Natural killer cell (primary cell): Measurements from ENCODE around the gene SOX15. TPM values are rescaled to one million over a fixed set of nuclear protein-coding genes. Genes with fewer than 3 reads are reported as not detected.

Experiments used
- ATAC-seq, 3 donors: fragments of 150-1000 bp in 2 of 3; fragments of 200-7000 bp in 1 of 3; cut with Tn5 transposase; 1 replicate in 1 of 3; 2 replicates in 2 of 3; pipeline ENCODE4 v1.10.0; 2021; ENCODE audit warnings: mild to moderate bottlenecking in 2 of 3, moderate library complexity in 2 of 3
- DNase-seq, 2 donors: peaks; one replicate each; pipeline versions ENCODE4 v3.0.0 to v3.0.0-alpha.2; 2013 to 2021; ENCODE audit warnings: mixed read lengths in 1 of 2
- H3K27ac ChIP-seq: one replicate; pipeline ENCODE4 v1.5.1; 2013; ENCODE audit warnings: mild to moderate bottlenecking, low read length
- H3K27me3 ChIP-seq: one replicate; pipeline ENCODE4 v1.6.1; 2013; ENCODE audit warnings: low read length; ENCODE audit not compliant: control insufficient read depth, insufficient read depth
- H3K36me3 ChIP-seq: one replicate; pipeline ENCODE4 v1.6.1; 2013; ENCODE audit warnings: low read length; ENCODE audit not compliant: control insufficient read depth, insufficient read depth
- H3K4me1 ChIP-seq: one replicate; pipeline ENCODE4 v1.6.1; 2013; ENCODE audit warnings: low read length; ENCODE audit not compliant: control insufficient read depth, insufficient read depth
- H3K4me3 ChIP-seq: one replicate; pipeline ENCODE4 v1.5.1; 2013; ENCODE audit warnings: low read length
- H3K9me3 ChIP-seq: one replicate; pipeline ENCODE4 v1.6.1; 2013; ENCODE audit warnings: low read length; ENCODE audit not compliant: control insufficient read depth, insufficient read depth
- H3K27ac Mint-ChIP-seq, 2 donors: one replicate each; pipeline ENCODE4 v1.8.0; 2022; ENCODE audit warnings: mild to moderate bottlenecking in 2 of 2, mixed read lengths in 2 of 2, moderate library complexity in 1 of 2
- H3K27me3 Mint-ChIP-seq, 2 donors: one replicate each; pipeline ENCODE4 v1.8.0; 2022; ENCODE audit warnings: low read depth in 2 of 2, mixed read lengths in 2 of 2
- H3K36me3 Mint-ChIP-seq: one replicate; pipeline ENCODE4 v1.8.0; 2022; ENCODE audit warnings: mixed read lengths
- H3K4me1 Mint-ChIP-seq, 2 donors: one replicate each; pipeline ENCODE4 v1.8.0; 2022; ENCODE audit warnings: mixed read lengths in 2 of 2
- H3K4me3 Mint-ChIP-seq: one replicate; pipeline ENCODE4 v1.8.0; 2022; ENCODE audit warnings: mild to moderate bottlenecking, moderate library complexity, mixed read lengths
- H3K9me3 Mint-ChIP-seq, 2 donors: one replicate each; pipeline ENCODE4 v1.8.0; 2022; ENCODE audit warnings: mixed read lengths in 2 of 2
- WGBS: methylation state at CpG from one replicate; pipeline ENCODE4 v1.1.7; 2013; ENCODE audit warnings: missing lambda C conversion rate; ENCODE audit not compliant: insufficient coverage; 5-methylcytosine and 5-hydroxymethylcytosine counted together
- intact Hi-C: fragments of 100-400 bp; cut with micrococcal nuclease; formaldehyde crosslinking; loops from one replicate; pipeline ENCODE4 v1.14.2; 2022
- total RNA-seq, 4 donors: library from RNA; stranded (reverse); fragments of 120-200 nt in 1 of 4; gene quantifications; one replicate each; pipeline versions ENCODE4 v1.2.3 to v1.2.4, GENCODE V29; 2013 to 2022
- TF ChIP-seq, protein P1 (sequence below): fragments of 200-600 bp; IDR thresholded peaks from one replicate; pipeline ENCODE4 v1.8.0; 2022; ENCODE audit warnings: antibody characterized with exemption

Gene SOX15
- total RNA-seq, 3 donors from 2014 or later (not counting 1 experiment from before 2014, with no cell fraction given), result 0.27 TPM; not detected in 2

DNA sequence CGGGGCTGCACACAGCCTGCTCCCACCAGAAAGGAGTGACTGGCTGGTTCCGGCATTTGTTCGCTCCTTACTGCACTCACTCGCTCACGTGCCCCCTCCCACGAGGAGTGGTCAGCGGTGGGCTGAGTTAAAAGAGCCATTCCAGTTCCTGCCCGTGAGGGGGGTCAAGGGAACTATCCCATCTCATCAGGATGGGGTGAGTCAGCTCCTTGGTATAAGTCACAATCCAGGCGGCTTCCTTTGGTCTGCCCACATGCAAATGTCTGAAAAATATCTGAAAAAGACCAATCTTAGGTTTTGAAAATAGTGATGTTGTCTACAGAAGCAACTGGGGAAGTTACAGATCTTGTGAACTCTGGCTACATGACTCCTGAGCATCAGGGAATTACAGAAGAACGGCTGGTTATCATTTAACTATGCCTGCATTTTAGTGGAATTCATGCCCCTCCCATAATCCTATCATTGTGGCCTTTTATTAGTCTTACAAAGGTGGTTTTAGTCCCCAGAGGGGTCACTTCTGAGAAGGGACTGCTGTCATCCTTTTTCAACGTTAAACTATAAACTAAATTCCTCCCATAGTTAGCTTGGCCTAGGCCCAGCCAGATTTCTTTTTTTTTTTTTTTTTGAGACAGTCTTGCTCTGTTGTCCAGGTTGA, 50.9 kb downstream of the SOX15 start:
- Mint-ChIP-seq H3K4me1 (no peaks in the 10 kb centered on the region), H3K27ac (no peak overlapping the region), H3K36me3 (no peaks in the 10 kb centered on the region), H3K9me3 (no peaks in the 10 kb centered on the region), H3K4me3 (no peak overlapping the region), H3K27me3 (no peaks in the 10 kb centered on the region)
- ATAC-seq, result no peak
- Histone ChIP-seq H3K27me3 (no peaks in the 10 kb centered on the region), H3K36me3 (no peaks in the 10 kb centered on the region), H3K4me3 (no peak overlapping the region), H3K4me1 (no peaks in the 10 kb centered on the region), H3K9me3 (peaks cover 7% of the 10 kb centered on the region), H3K27ac (no peak overlapping the region)
- 83% methylated on average over 11 of the region's 11 CpGs for WGBS
- intact Hi-C loops, result no loop called here
- TF ChIP-seq, protein P1, sequence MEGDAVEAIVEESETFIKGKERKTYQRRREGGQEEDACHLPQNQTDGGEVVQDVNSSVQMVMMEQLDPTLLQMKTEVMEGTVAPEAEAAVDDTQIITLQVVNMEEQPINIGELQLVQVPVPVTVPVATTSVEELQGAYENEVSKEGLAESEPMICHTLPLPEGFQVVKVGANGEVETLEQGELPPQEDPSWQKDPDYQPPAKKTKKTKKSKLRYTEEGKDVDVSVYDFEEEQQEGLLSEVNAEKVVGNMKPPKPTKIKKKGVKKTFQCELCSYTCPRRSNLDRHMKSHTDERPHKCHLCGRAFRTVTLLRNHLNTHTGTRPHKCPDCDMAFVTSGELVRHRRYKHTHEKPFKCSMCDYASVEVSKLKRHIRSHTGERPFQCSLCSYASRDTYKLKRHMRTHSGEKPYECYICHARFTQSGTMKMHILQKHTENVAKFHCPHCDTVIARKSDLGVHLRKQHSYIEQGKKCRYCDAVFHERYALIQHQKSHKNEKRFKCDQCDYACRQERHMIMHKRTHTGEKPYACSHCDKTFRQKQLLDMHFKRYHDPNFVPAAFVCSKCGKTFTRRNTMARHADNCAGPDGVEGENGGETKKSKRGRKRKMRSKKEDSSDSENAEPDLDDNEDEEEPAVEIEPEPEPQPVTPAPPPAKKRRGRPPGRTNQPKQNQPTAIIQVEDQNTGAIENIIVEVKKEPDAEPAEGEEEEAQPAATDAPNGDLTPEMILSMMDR, result no peak
- no peak for DNase-seq

Other genes starting within 250 kb of the SOX15 start
- gene KCTD11, start 237.9 kb downstream of the SOX15 start, total RNA-seq, result 1 to 10 TPM; 5.6 to 9.7 (median 8.3) TPM
- gene TMEM95, start 234.9 kb downstream of the SOX15 start, total RNA-seq, result not detected
- 1 to 10 TPM in 1 of 3 donors, under 1 TPM in 2; 0.18 to 1.7 (median 0.73) TPM for gene TNK1, start 209.0 kb downstream of the SOX15 start, total RNA-seq
- gene PLSCR3, start 195.6 kb downstream of the SOX15 start, total RNA-seq, result 10 to 100 TPM; 38.2 to 57.8 (median 47.0) TPM
- gene TMEM256, start 186.0 kb downstream of the SOX15 start, total RNA-seq, result 10 to 100 TPM; 31.8 to 35.9 (median 34.2) TPM
- gene NLGN2, start 182.2 kb downstream of the SOX15 start, total RNA-seq, result 1 to 10 TPM; 2.8 to 3.4 (median 3.1) TPM
- gene SPEM1, start 169.8 kb downstream of the SOX15 start, total RNA-seq, result not detected
- not detected for gene SPEM2, start 164.5 kb downstream of the SOX15 start, total RNA-seq
- gene SPEM3, start 161.2 kb downstream of the SOX15 start, total RNA-seq, result not detected
- gene TMEM102, start 154.7 kb downstream of the SOX15 start, total RNA-seq, result 1 to 10 TPM; 5.1 to 8.6 (median 7.0) TPM
- gene FGF11, start 150.6 kb downstream of the SOX15 start, total RNA-seq, result 1 to 10 TPM; 1.2 to 4.2 (median 1.9) TPM
- 10 to 100 TPM in 2 of 3 donors, 1 to 10 TPM in 1; 9.8 to 10.4 (median 10.2) TPM for gene CHRNB1, start 145.0 kb downstream of the SOX15 start, total RNA-seq
- 10 to 100 TPM; 64.0 to 72.5 (median 68.4) TPM for gene ZBTB4, start 110.5 kb downstream of the SOX15 start, total RNA-seq
- gene SLC35G6, start 108.6 kb downstream of the SOX15 start, total RNA-seq, result not detected
- gene POLR2A, start 105.7 kb downstream of the SOX15 start, total RNA-seq, result 100 to 1,000 TPM; 515 to 879 (median 524) TPM
- 10 to 100 TPM; 49.1 to 62.6 (median 60.3) TPM for gene TNFSF12, start 41.0 kb downstream of the SOX15 start, total RNA-seq
- gene TNFSF13, start 31.3 kb downstream of the SOX15 start, total RNA-seq, result 10 to 100 TPM in 1 of 3 donors, 1 to 10 TPM in 2; 2.7 to 11.1 (median 2.7) TPM
- gene SENP3, start 28.2 kb downstream of the SOX15 start, total RNA-seq, result 10 to 100 TPM; 36.9 to 42.3 (median 39.1) TPM
- 10 to 100 TPM in 2 of 3 donors, 1 to 10 TPM in 1; 1.4 to 24.7 (median 13.0) TPM for gene CD68, start 10.5 kb downstream of the SOX15 start, total RNA-seq
- 10 to 100 TPM; 26.3 to 29.2 (median 27.1) TPM for gene MPDU1, start 6.2 kb downstream of the SOX15 start, total RNA-seq
- 10 to 100 TPM; 23.7 to 40.2 (median 29.5) TPM for gene FXR2, start 24.8 kb upstream of the SOX15 start, total RNA-seq
- gene SAT2, start 37.7 kb upstream of the SOX15 start, total RNA-seq, result 10 to 100 TPM; 63.0 to 71.6 (median 70.1) TPM
- gene SHBG, start 40.0 kb upstream of the SOX15 start, total RNA-seq, result not detected
- under 1 TPM in 2 of 3 donors, not detected in 1; 0.18 to 0.19 TPM for gene ATP1B2, start 60.8 kb upstream of the SOX15 start, total RNA-seq
- 10 to 100 TPM; 56.5 to 65.5 (median 62.0) TPM for gene TP53, start 97.4 kb upstream of the SOX15 start, total RNA-seq
- 10 to 100 TPM in 2 of 3 donors, 1 to 10 TPM in 1; 9.9 to 12.8 (median 12.0) TPM for gene WRAP53, start 98.4 kb upstream of the SOX15 start, total RNA-seq
- not detected for gene EFNB3, start 115.1 kb upstream of the SOX15 start, total RNA-seq
- under 1 TPM in 2 of 3 donors, not detected in 1; 0.05 to 0.07 TPM for gene DNAH2, start 127.7 kb upstream of the SOX15 start, total RNA-seq
- 100 to 1,000 TPM; 104 to 165 (median 149) TPM for gene KDM6B, start 244.1 kb upstream of the SOX15 start, total RNA-seq